OCI-LY1 (cell line): ENCODE measurements around the gene LMTK2.

Experiments used
- H2AFZ ChIP-seq: fragments of 200-600 bp; sonication (generic), shearing (Covaris generic); 2 replicates; pipeline ENCODE4 v1.6.0; 2014; ENCODE audit warnings: antibody characterized with exemption, mild to moderate bottlenecking, low read length
- H3F3A ChIP-seq: fragments of 200-600 bp; sonication (generic), shearing (Covaris generic); 2 replicates; pipeline ENCODE4 v1.6.0; 2014; ENCODE audit warnings: mild to moderate bottlenecking, antibody characterized with exemption, low read length, moderate library complexity; ENCODE audit not compliant: insufficient read depth
- H3K27ac ChIP-seq: fragments of 200-600 bp; sonication (generic); 2 replicates; pipeline ENCODE4 v1.5.1; 2014; ENCODE audit warnings: low read length, mixed run types, mild to moderate bottlenecking, low read depth; ENCODE audit not compliant: poor library complexity, severe bottlenecking
- H3K27me3 ChIP-seq: fragments of 200-600 bp; sonication (generic); 2 replicates; pipeline ENCODE4 v1.6.0; 2014; ENCODE audit warnings: antibody characterized with exemption, mild to moderate bottlenecking, low read length, moderate library complexity; ENCODE audit not compliant: insufficient read depth
- H3K36me3 ChIP-seq: fragments of 200-600 bp; sonication (generic); 2 replicates; pipeline ENCODE4 v1.6.1; 2014; ENCODE audit warnings: mild to moderate bottlenecking, antibody characterized with exemption, low read length, moderate library complexity, mixed read lengths; ENCODE audit not compliant: insufficient read depth
- H3K4me1 ChIP-seq: fragments of 200-600 bp; sonication (generic); 2 replicates; pipeline ENCODE4 v1.5.1; 2014; ENCODE audit warnings: mild to moderate bottlenecking, low read length, moderate library complexity; ENCODE audit not compliant: insufficient read depth, severe bottlenecking
- H3K4me2 ChIP-seq: fragments of 200-600 bp; sonication (generic), shearing (Covaris generic); 2 replicates; pipeline ENCODE4 v1.6.1; 2014; ENCODE audit warnings: low read length
- H3K4me3 ChIP-seq: fragments of 200-600 bp; sonication (generic); 2 replicates; pipeline ENCODE4 v1.5.1; 2014; ENCODE audit warnings: low read length, low read depth, mild to moderate bottlenecking, mixed read lengths; ENCODE audit not compliant: poor library complexity, severe bottlenecking
- H3K79me2 ChIP-seq: fragments of 200-600 bp; shearing (Covaris generic); 2 replicates; pipeline ENCODE4 v1.6.1; 2016; ENCODE audit warnings: mixed run types, low read length, mixed read lengths; ENCODE audit not compliant: insufficient read depth
- H3K9ac ChIP-seq: fragments of 200-600 bp; sonication (generic), shearing (Covaris generic); 2 replicates; pipeline ENCODE4 v1.6.1; 2014; ENCODE audit warnings: mild to moderate bottlenecking, low read length, mixed read lengths
- H3K9me2 ChIP-seq: fragments of 200-600 bp; sonication (generic), shearing (Covaris generic); 2 replicates; pipeline ENCODE4 v1.6.1; 2014; ENCODE audit warnings: low read depth, mild to moderate bottlenecking, low read length, mixed read lengths
- H3K9me3 ChIP-seq: fragments of 200-600 bp; shearing (Covaris generic); 2 replicates; pipeline ENCODE4 v1.6.1; 2014; ENCODE audit warnings: low read length, mixed read lengths
- H4K20me1 ChIP-seq: fragments of 200-600 bp; sonication (generic), shearing (Covaris generic); 2 replicates; pipeline ENCODE4 v1.6.0; 2016; ENCODE audit warnings: mild to moderate bottlenecking, low read length; ENCODE audit not compliant: insufficient read depth
- EZH2 ChIP-seq: fragments of 200-600 bp; sonication (generic), shearing (Covaris generic); IDR thresholded peaks from 2 replicates; pipeline ENCODE4 v1.8.0; 2017; ENCODE audit warnings: borderline replicate concordance, mixed run types, mild to moderate bottlenecking, antibody characterized with exemption, low read length, moderate library complexity, mixed read lengths
- TF ChIP-seq, protein P1 (sequence below): fragments of 200-600 bp; sonication (generic), shearing (Covaris generic); IDR thresholded peaks from 2 replicates; pipeline ENCODE4 v1.5.1; 2017; ENCODE audit warnings: mild to moderate bottlenecking, antibody characterized with exemption, low read length, moderate library complexity, mixed read lengths

The LMTK2 gene

DNA sequence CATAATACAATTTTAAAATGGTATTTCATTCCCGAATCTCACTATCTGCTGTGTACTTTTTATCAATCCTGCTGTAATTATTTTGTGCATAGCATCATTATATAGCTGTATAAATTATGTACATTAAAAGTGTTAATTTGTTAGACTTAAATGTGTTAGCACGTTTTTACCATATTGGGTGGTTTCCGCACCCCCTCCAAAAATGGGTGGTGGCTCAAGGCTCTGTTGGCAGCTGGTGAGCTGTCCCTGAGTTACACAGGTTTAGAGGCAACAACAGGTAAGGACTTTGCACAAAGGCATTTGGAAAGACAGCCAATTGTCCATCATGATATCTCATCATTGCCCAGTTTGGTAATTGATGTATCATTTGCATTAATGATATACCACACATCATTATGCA, 18.6 kb upstream of the LMTK2 start:
- Histone ChIP-seq H3K36me3 (no peaks in the 10 kb centered on the region), H3K27ac (no peak overlapping the region), H3K4me3 (no peak overlapping the region), H3K9me3 (peaks cover 3% of the 10 kb centered on the region; the same call in 1 of the 2 replicates), H3K4me2 (no peak overlapping the region), H4K20me1 (no peaks in the 10 kb centered on the region), H3K79me2 (no peaks in the 10 kb centered on the region), H2AFZ (no peak overlapping the region), H3K9ac (no peak overlapping the region), H3K4me1 (no peaks in the 10 kb centered on the region), H3K27me3 (no peaks in the 10 kb centered on the region), H3K9me2 (no peaks in the 10 kb centered on the region), H3F3A (no peaks in the 10 kb centered on the region)
- no peak for TF ChIP-seq EZH2
- TF ChIP-seq, protein P1, sequence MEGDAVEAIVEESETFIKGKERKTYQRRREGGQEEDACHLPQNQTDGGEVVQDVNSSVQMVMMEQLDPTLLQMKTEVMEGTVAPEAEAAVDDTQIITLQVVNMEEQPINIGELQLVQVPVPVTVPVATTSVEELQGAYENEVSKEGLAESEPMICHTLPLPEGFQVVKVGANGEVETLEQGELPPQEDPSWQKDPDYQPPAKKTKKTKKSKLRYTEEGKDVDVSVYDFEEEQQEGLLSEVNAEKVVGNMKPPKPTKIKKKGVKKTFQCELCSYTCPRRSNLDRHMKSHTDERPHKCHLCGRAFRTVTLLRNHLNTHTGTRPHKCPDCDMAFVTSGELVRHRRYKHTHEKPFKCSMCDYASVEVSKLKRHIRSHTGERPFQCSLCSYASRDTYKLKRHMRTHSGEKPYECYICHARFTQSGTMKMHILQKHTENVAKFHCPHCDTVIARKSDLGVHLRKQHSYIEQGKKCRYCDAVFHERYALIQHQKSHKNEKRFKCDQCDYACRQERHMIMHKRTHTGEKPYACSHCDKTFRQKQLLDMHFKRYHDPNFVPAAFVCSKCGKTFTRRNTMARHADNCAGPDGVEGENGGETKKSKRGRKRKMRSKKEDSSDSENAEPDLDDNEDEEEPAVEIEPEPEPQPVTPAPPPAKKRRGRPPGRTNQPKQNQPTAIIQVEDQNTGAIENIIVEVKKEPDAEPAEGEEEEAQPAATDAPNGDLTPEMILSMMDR, result no peak

DNA sequence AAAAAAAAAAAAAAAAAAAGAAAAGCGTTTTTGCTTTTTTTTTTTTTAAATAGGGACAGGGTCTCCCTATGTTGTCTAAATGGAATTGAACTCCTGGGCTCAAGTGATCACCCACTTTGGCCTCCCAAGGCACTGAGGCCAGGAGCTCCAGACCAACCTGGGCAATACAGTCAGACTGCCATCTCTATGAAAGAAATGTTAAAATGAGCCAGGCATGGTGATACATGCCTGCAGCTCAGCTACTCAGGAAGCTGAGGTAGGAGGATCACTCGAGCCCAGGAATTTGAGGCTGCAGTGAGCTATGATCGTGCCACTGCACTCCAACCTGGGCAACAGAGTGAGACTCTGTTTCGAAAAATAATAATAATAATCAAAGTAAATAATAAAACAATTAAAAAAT, 16.5 kb upstream of the LMTK2 start:
- Histone ChIP-seq H3K9me2 (no peaks in the 10 kb centered on the region), H3K36me3 (no peaks in the 10 kb centered on the region), H3K9ac (no peak overlapping the region), H3K4me3 (no peak overlapping the region), H2AFZ (no peak overlapping the region), H3K4me2 (no peak overlapping the region), H3K79me2 (no peaks in the 10 kb centered on the region), H3F3A (no peaks in the 10 kb centered on the region), H3K27ac (no peak overlapping the region), H3K4me1 (no peaks in the 10 kb centered on the region), H3K27me3 (no peaks in the 10 kb centered on the region), H3K9me3 (peaks cover 8% of the 10 kb centered on the region; the same call in 1 of the 2 replicates), H4K20me1 (no peaks in the 10 kb centered on the region)
- TF ChIP-seq EZH2, result no peak
- TF ChIP-seq, protein P1, result no peak

DNA sequence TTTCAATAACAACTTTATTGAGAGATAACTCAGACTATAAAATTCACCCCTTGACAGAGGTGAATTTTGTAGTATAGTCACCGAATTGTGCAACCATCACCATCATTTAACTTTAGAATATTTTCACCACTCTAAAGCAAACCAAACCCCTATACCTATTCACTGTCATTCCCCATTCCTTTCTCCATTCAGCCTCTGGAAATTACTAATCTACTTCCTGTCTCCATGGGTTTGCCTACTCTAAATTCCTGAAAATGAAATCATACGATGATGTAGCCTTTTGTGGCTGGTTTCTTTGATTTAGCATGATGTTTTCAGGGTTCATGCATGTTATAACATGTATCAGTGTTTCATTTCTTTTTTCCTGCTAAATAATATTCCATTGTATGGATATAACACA, 15.6 kb upstream of the LMTK2 start:
- Histone ChIP-seq H2AFZ (no peak overlapping the region), H3K4me1 (no peaks in the 10 kb centered on the region), H3K4me3 (no peak overlapping the region), H3K4me2 (no peak overlapping the region), H3K36me3 (no peaks in the 10 kb centered on the region), H3K27me3 (no peaks in the 10 kb centered on the region), H3K9me3 (peaks cover 8% of the 10 kb centered on the region; the same call in 1 of the 2 replicates), H3K9me2 (no peaks in the 10 kb centered on the region), H3K27ac (no peak overlapping the region), H3F3A (no peaks in the 10 kb centered on the region), H3K79me2 (no peaks in the 10 kb centered on the region), H4K20me1 (no peaks in the 10 kb centered on the region), H3K9ac (no peak overlapping the region)
- no peak for TF ChIP-seq EZH2
- TF ChIP-seq, protein P1, result no peak
